ENCODE measurements around the gene KIAA0513. TPM values are rescaled to one million over a fixed set of nuclear protein-coding genes. Genes with fewer than 3 reads are reported as not detected.

Gene KIAA0513
- total and polyA plus RNA-seq, 2 of the 13 experiments (the other 11 are each of a cell fraction or from before 2014, with no cell fraction given): 1.8 TPM

GRCh38 chr16:85114909-85115567, 87.4 kb downstream of the KIAA0513 start (continued):
- peak; percentile 51; the same call in 1 of the 2 replicates for TF ChIP-seq KAT8 (CRISPR knock-in tag; IDR thresholded peaks at IDR 0.05)
- 0 out of 2 replicates have a peak, but pooled peaks have one; percentile 31 for TF ChIP-seq EEA1 (CRISPR knock-in tag; IDR thresholded peaks at IDR 0.05; ENCODE audit: borderline replicate concordance)
- 0 out of 2 replicates have a peak, but pooled peaks have one; percentile 41 for TF ChIP-seq IRF9 (CRISPR knock-in tag; IDR thresholded peaks at IDR 0.05; ENCODE audit: borderline replicate concordance)
- peak; percentile 75 for TF ChIP-seq ZNF772 (CRISPR knock-in tag; IDR thresholded peaks at IDR 0.05)
- peak; percentile 76; the same call in 1 of the 2 replicates for TF ChIP-seq ZMYM2 (CRISPR knock-in tag; IDR thresholded peaks at IDR 0.05)
- TF ChIP-seq MIER2 (CRISPR knock-in tag; IDR thresholded peaks at IDR 0.05): peak; percentile 74
- TF ChIP-seq, protein P1, sequence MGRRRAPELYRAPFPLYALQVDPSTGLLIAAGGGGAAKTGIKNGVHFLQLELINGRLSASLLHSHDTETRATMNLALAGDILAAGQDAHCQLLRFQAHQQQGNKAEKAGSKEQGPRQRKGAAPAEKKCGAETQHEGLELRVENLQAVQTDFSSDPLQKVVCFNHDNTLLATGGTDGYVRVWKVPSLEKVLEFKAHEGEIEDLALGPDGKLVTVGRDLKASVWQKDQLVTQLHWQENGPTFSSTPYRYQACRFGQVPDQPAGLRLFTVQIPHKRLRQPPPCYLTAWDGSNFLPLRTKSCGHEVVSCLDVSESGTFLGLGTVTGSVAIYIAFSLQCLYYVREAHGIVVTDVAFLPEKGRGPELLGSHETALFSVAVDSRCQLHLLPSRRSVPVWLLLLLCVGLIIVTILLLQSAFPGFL (CRISPR knock-in tag; IDR thresholded peaks at IDR 0.05): no peak
- peak; percentile 36 for TF ChIP-seq HNRNPLL (IDR thresholded peaks at IDR 0.05; ENCODE audit: low read depth, low read length, poor library complexity, severe bottlenecking)
- TF ChIP-seq ARNTL (CRISPR knock-in tag; IDR thresholded peaks at IDR 0.05): peak; percentile 78; the same call in 1 of the 2 replicates
- peak; percentile 42; the same call in 1 of the 2 replicates for TF ChIP-seq POGZ (CRISPR knock-in tag; IDR thresholded peaks at IDR 0.05)
- TF ChIP-seq GATAD1 (CRISPR knock-in tag; IDR thresholded peaks at IDR 0.05): 0 out of 2 replicates have a peak, but pooled peaks have one; percentile 49
- peak; percentile 55; the same call in 1 of the 2 replicates for TF ChIP-seq ZNF775 (CRISPR knock-in tag; IDR thresholded peaks at IDR 0.05; ENCODE audit: borderline replicate concordance)
- peak; percentile 46; the same call in 1 of the 2 replicates for TF ChIP-seq ZSCAN22 (CRISPR knock-in tag; IDR thresholded peaks at IDR 0.05)
- peak; percentile 74 for TF ChIP-seq PHF21A (CRISPR knock-in tag; IDR thresholded peaks at IDR 0.05)
- TF ChIP-seq ZNF136 (CRISPR knock-in tag; IDR thresholded peaks at IDR 0.05; ENCODE audit: low read depth): peak; percentile 87; the same call in 1 of the 2 replicates
- peak; percentile 63; the same call in 1 of the 2 replicates for TF ChIP-seq HIVEP1 (CRISPR knock-in tag; IDR thresholded peaks at IDR 0.05)
- TF ChIP-seq ZBTB33 (CRISPR knock-in tag; IDR thresholded peaks at IDR 0.05): peak; percentile 85
- peak; percentile 70; the same call in 1 of the 2 replicates for TF ChIP-seq SIX1 (CRISPR knock-in tag; IDR thresholded peaks at IDR 0.05; ENCODE audit: borderline replicate concordance)
- TF ChIP-seq THAP9 (CRISPR knock-in tag; IDR thresholded peaks at IDR 0.05; ENCODE audit: borderline replicate concordance): no peak; the same call in 1 of the 2 replicates
- TF ChIP-seq ZNF414 (CRISPR knock-in tag; IDR thresholded peaks at IDR 0.05): 0 out of 2 replicates have a peak, but pooled peaks have one; percentile 55

All from HepG2 (cell line).